Measurements from ENCODE around the gene TNFRSF1A. TPM values are rescaled to one million over a fixed set of nuclear protein-coding genes. Genes with fewer than 3 reads are reported as not detected.

Gene TNFRSF1A
- total and polyA plus RNA-seq, 2 of the 13 experiments (the other 11 are each of a cell fraction or from before 2014, with no cell fraction given): 41.5 to 61.2 TPM

GRCh38 chr12:6322969-6323339, 18.9 kb downstream of the TNFRSF1A start:
- 97% methylated on average over 2 of the region's 2 CpGs for WGBS (ENCODE audit: low lambda C conversion rate)
- Histone ChIP-seq H3K4me2 (ENCODE audit: low read depth, low read length) (no peak overlapping the region), H3K27me3 (ENCODE audit: control insufficient read depth in 1 of 2, insufficient read depth in 2 of 2, low read length in 2 of 2) (no peaks in the 10 kb centered on the region), H3K4me1 (ENCODE audit: insufficient read depth, low read length) (peaks cover 46% of the 10 kb centered on the region), H2AFZ (ENCODE audit: low read length) (no peak overlapping the region), H3K9ac (ENCODE audit: insufficient read depth, low read depth, low read length) (no peak overlapping the region), H3K4me3 (replicated peaks in 1 of 3; ENCODE audit: insufficient read depth in 1 of 3, low read depth in 2 of 3, low read length in 3 of 3) (no peak overlapping the region), H3K27ac (ENCODE audit: extremely low read length, insufficient read depth, low read length) (peak overlapping the region; percentile 37), H4K20me1 (ENCODE audit: insufficient read depth, low read length) (no peaks in the 10 kb centered on the region), H3K79me2 (ENCODE audit: insufficient read depth, low read length) (no peaks in the 10 kb centered on the region), H3K36me3 (replicated peaks in 1 of 2; ENCODE audit: control insufficient read depth in 1 of 2, insufficient read depth in 2 of 2, low read length in 2 of 2) (peaks cover 5 to 25% of the 10 kb centered on the region in 2 experiments; a peak in 3 of 5 replicates), H3K9me3 (ENCODE audit: low read length) (no peaks in the 10 kb centered on the region)
- ATAC-seq (no peak), DNase-seq (ENCODE audit: low spot score) (no peak), FAIRE-seq (no peak)
- no peak for TF ChIP-seq EP300 (IDR thresholded peaks at IDR 0.05; ENCODE audit: low read depth in 2 of 2, low read length in 2 of 2)
- no peak for TF ChIP-seq EP300 (CRISPR knock-in tag; IDR thresholded peaks at IDR 0.05; ENCODE audit: borderline replicate concordance)
- no peak for TF ChIP-seq HINFP (CRISPR knock-in tag; IDR thresholded peaks at IDR 0.05; ENCODE audit: low read depth)
- TF ChIP-seq ASH2L (IDR thresholded peaks at IDR 0.05; ENCODE audit: insufficient read length, low read depth, low read length): peak; percentile 25
- 0 out of 2 replicates have a peak, but pooled peaks have one; percentile 11 for TF ChIP-seq PAXIP1 (CRISPR knock-in tag; conservative IDR thresholded peaks at IDR 0.05)
- TF ChIP-seq ZNF510 (CRISPR knock-in tag; IDR thresholded peaks at IDR 0.05; ENCODE audit: low read depth): peak; percentile 51; the same call in 1 of the 2 replicates
- TF ChIP-seq GABPB1 (CRISPR knock-in tag; IDR thresholded peaks at IDR 0.05): no peak
- TF ChIP-seq LCORL (IDR thresholded peaks at IDR 0.05): no peak
- TF ChIP-seq LCORL (CRISPR knock-in tag; IDR thresholded peaks at IDR 0.05): no peak
- no peak for TF ChIP-seq ZFY (CRISPR knock-in tag; IDR thresholded peaks at IDR 0.05)
- no peak for TF ChIP-seq SUZ12 (IDR thresholded peaks at IDR 0.05; ENCODE audit: low read depth, low read length)
- TF ChIP-seq RXRA (CRISPR knock-in tag; IDR thresholded peaks at IDR 0.05): no peak
- TF ChIP-seq ZSCAN25 (CRISPR knock-in tag; IDR thresholded peaks at IDR 0.05): no peak
- TF ChIP-seq HOXA5 (CRISPR knock-in tag; IDR thresholded peaks at IDR 0.05): 0 out of 2 replicates have a peak, but pooled peaks have one; percentile 22
- 0 out of 2 replicates have a peak, but pooled peaks have one; percentile 29 for TF ChIP-seq ZNF343 (CRISPR knock-in tag; IDR thresholded peaks at IDR 0.05)
- intact Hi-C loops (cut with micrococcal nuclease; ENCODE audit: unreplicated experiment): no loop called here
- in situ Hi-C loops (cut with HindIII; ENCODE audit: extremely low pct_ligation_motif_present, low pct_unique_long_range_greater_than_20kb): no loop called here
- CTCF ChIA-PET (ENCODE audit: low intra/inter-chr PET ratio, low total read pairs): interaction anchor here (1.2 to 1.7 kb wide), 3 partner anchors 45 to 142 kb away, joined by 5 to 7 read pairs (median 6); no protein-coding TSS in a partner anchor
- no TSS peak for BruUV-seq (replicated peaks)
- POLR2A ChIA-PET: interaction anchor here (0.9 to 4.4 kb wide), 10 partner anchors 12 to 147 kb away, joined by 3 to 62 read pairs (median 6); partner anchors contain the start of genes LTBR, PLEKHG6, TNFRSF1A and VAMP1
